NT2/D1 (cell line): Measurements from ENCODE around the gene ATXN10.

ENCODE experiments used
- SUZ12 ChIP-seq: IDR thresholded peaks from 2 replicates; pipeline ENCODE4 v1.6.1; 2011; ENCODE audit not compliant: insufficient read length, insufficient read depth; ENCODE audit errors: extremely low read depth
- ZNF274 ChIP-seq: IDR thresholded peaks from 2 replicates; pipeline ENCODE4 v1.6.1; 2011; ENCODE audit warnings: mild to moderate bottlenecking, low read depth, low read length

- TF ChIP-seq ZNF274, result no peak
- TF ChIP-seq SUZ12, result no peak
Observed at GRCh38 chr22:45742866-45743450, 71.3 kb downstream of the ATXN10 start.
